GM12878 (cell line): ENCODE data around the gene NPRL2. TPM values are rescaled to one million over a fixed set of nuclear protein-coding genes. Genes with fewer than 3 reads are reported as not detected.

Experiments used
- ATAC-seq: fragments of 200-7000 bp; cut with Tn5 transposase; 3 replicates; pipeline ENCODE4 v1.9.1; 2020; ENCODE audit warnings: mild to moderate bottlenecking, moderate library complexity
- BruUV-seq: library from RNA; stranded (reverse); fragments of 400-500 nt; replicated peaks from 2 replicates; lab custom pipeline; 2021; lab: Mats Ljungman, UMichigan
- CTCF ChIA-PET: fragments of 300-600 bp; sonication (Branson Sonifier 250); formaldehyde crosslinking; extraction: SDS; loops from one replicate; lab custom pipeline; 2021; ENCODE audit warnings: inconsistent platforms; lab: Yijun Ruan, JAX
- POLR2A ChIA-PET: fragments of 350-600 bp; formaldehyde crosslinking; extraction: SDS; loops from one replicate; lab custom pipeline; 2021; ENCODE audit warnings: inconsistent platforms; lab: Charles Lee
- RAD21 ChIA-PET: fragments of 300-600 bp; sonication (Branson Sonifier 250); formaldehyde crosslinking; loops from one replicate; lab custom pipeline; 2023; ENCODE audit warnings: antibody characterized with exemption; ENCODE audit not compliant: unreplicated experiment; lab: Charles Lee
- SMC1A ChIA-PET: fragments of 300-600 bp; sonication (Branson Sonifier 250); formaldehyde crosslinking; loops from one replicate; lab custom pipeline; 2023; ENCODE audit not compliant: unreplicated experiment, uncharacterized antibody; lab: Charles Lee
- DNase-seq: peaks from one replicate; pipeline ENCODE4 v3.0.0-alpha.2; 2011; ENCODE audit warnings: low read depth, low spot score
- FAIRE-seq: peaks from 3 replicates; lab custom pipeline; 2011; peaks lifted over from hg19 to GRCh38; lab: Jason Lieb, UNC
- H2AFZ ChIP-seq: 2 replicates; pipeline ENCODE4 v1.6.0; 2011; ENCODE audit warnings: low read depth, low read length, control low read depth; ENCODE audit not compliant: control insufficient read depth
- H3K27ac ChIP-seq: 2 replicates; pipeline ENCODE4 v1.5.1; 2011; ENCODE audit warnings: control low read depth; ENCODE audit not compliant: control insufficient read depth, insufficient read depth
- H3K27me3 ChIP-seq, 2 experiments: replicated peaks in 1 of 2; 2 replicates each; pipeline versions ENCODE4 v1.6.0 to v1.6.1; 2011; ENCODE audit warnings: low read length in 1 of 2; ENCODE audit not compliant: control insufficient read depth in 2 of 2, insufficient read depth in 2 of 2
- H3K36me3 ChIP-seq, 2 experiments: 2 replicates each; pipeline ENCODE4 v1.5.1; 2011; ENCODE audit warnings: low read length in 1 of 2; ENCODE audit not compliant: control insufficient read depth in 2 of 2, insufficient read depth in 2 of 2
- H3K4me1 ChIP-seq: 2 replicates; pipeline ENCODE4 v1.6.1; 2011; ENCODE audit warnings: mild to moderate bottlenecking, low read length, moderate library complexity, mixed read lengths; ENCODE audit not compliant: control insufficient read depth, insufficient read depth
- H3K4me2 ChIP-seq: 2 replicates; pipeline ENCODE4 v1.6.0; 2011; ENCODE audit warnings: control low read depth; ENCODE audit not compliant: control insufficient read depth, insufficient read depth
- H3K4me3 ChIP-seq: fragments of 200-600 bp; sonication (generic); 2 replicates; pipeline ENCODE4 v1.5.1; 2016
- H3K79me2 ChIP-seq: 2 replicates; pipeline ENCODE4 v1.6.0; 2011; ENCODE audit warnings: low read length; ENCODE audit not compliant: control insufficient read depth, insufficient read depth
- H3K9ac ChIP-seq: 2 replicates; pipeline ENCODE4 v1.8.0; 2011; ENCODE audit warnings: low read length, control low read depth, mixed read lengths; ENCODE audit not compliant: control insufficient read depth, insufficient read depth
- H3K9me3 ChIP-seq: replicated peaks from 3 replicates; pipeline ENCODE4 v1.5.1; 2011; ENCODE audit warnings: mild to moderate bottlenecking, low read length; ENCODE audit not compliant: control insufficient read depth, insufficient read depth
- H4K20me1 ChIP-seq: 2 replicates; pipeline ENCODE4 v1.6.0; 2011; ENCODE audit not compliant: control insufficient read depth, insufficient read depth
- BACH1 ChIP-seq: fragments of 450-650 bp; IDR thresholded peaks from 2 replicates; pipeline ENCODE4 v1.6.1; 2017; ENCODE audit warnings: mild to moderate bottlenecking, borderline replicate concordance
- BRCA1 ChIP-seq: IDR thresholded peaks from 2 replicates; pipeline ENCODE4 v1.6.1; 2011; ENCODE audit warnings: low read depth, low read length, improper control_type of control experiment
- CBX3 ChIP-seq: fragments of 200-600 bp; sonication (generic); IDR thresholded peaks from 2 replicates; pipeline ENCODE4 v1.6.1; 2016; ENCODE audit warnings: low read depth, borderline replicate concordance
- EGR1 ChIP-seq, 2 experiments: IDR thresholded peaks; 1 replicate in 1 of 2; 2 replicates in 1 of 2; pipeline ENCODE4 v1.6.1; 2011 to 2012; ENCODE audit warnings: low read depth in 2 of 2, low read length in 2 of 2, borderline replicate concordance in 1 of 2, mild to moderate bottlenecking in 1 of 2, moderate library complexity in 1 of 2
- EZH2 ChIP-seq: IDR thresholded peaks from 2 replicates; pipeline ENCODE4 v1.6.1; 2012; ENCODE audit warnings: low read depth, mild to moderate bottlenecking, control low read depth, inconsistent platforms, low read length, borderline replicate concordance; ENCODE audit not compliant: control insufficient read depth
- HDAC6 ChIP-seq: fragments of 200-600 bp; sonication (generic); IDR thresholded peaks from one replicate; pipeline ENCODE4 v1.8.0; 2017; ENCODE audit warnings: antibody characterized with exemption; ENCODE audit not compliant: unreplicated experiment
- IKZF1 ChIP-seq: fragments of 450-650 bp; conservative IDR thresholded peaks from 2 replicates; pipeline ENCODE4 v1.6.1; 2017; ENCODE audit warnings: antibody characterized with exemption, mild to moderate bottlenecking
- KDM1A ChIP-seq: fragments of 200-600 bp; sonication (generic); IDR thresholded peaks from 2 replicates; pipeline ENCODE4 v1.6.1; 2016; ENCODE audit warnings: borderline replicate concordance
- NFIC ChIP-seq: IDR thresholded peaks from 2 replicates; pipeline ENCODE4 v1.6.1; 2012; ENCODE audit warnings: low read depth, mild to moderate bottlenecking, inconsistent platforms, low read length, moderate library complexity
- NKRF ChIP-seq: fragments of 450-650 bp; conservative IDR thresholded peaks from 2 replicates; pipeline ENCODE4 v1.6.1; 2017; ENCODE audit warnings: mild to moderate bottlenecking, moderate library complexity
- NR2F1 ChIP-seq: fragments of 450-650 bp; conservative IDR thresholded peaks from 2 replicates; pipeline ENCODE4 v1.6.1; 2017; ENCODE audit warnings: mild to moderate bottlenecking
- SP1 ChIP-seq: IDR thresholded peaks from one replicate; pipeline ENCODE4 v1.6.1; 2011; ENCODE audit warnings: low read depth, low read length
- STAT3 ChIP-seq: IDR thresholded peaks from 2 replicates; pipeline ENCODE4 v1.6.1; 2011; ENCODE audit warnings: low read depth, low read length, improper control_type of control experiment
- TARDBP ChIP-seq: IDR thresholded peaks from 2 replicates; pipeline ENCODE4 v1.6.1; 2016; ENCODE audit warnings: borderline replicate concordance
- TCF12 ChIP-seq: IDR thresholded peaks from 2 replicates; pipeline ENCODE4 v1.6.1; 2011; ENCODE audit warnings: low read depth, mild to moderate bottlenecking, low read length
- ZNF217 ChIP-seq: fragments of 450-650 bp; IDR thresholded peaks from 2 replicates; pipeline ENCODE4 v1.6.1; 2017; ENCODE audit warnings: antibody characterized with exemption, mild to moderate bottlenecking
- ZZZ3 ChIP-seq: IDR thresholded peaks from 2 replicates; pipeline ENCODE4 v1.6.1; 2011; ENCODE audit warnings: low read depth; ENCODE audit not compliant: control insufficient read depth, insufficient read length
- WGBS: methylation state at CpG from one replicate; pipeline ENCODE4 v1.1.6; 2016; ENCODE audit warnings: low lambda C conversion rate; ENCODE audit not compliant: insufficient replicate concordance, insufficient coverage; ENCODE audit errors: missing lambda C conversion rate; 5-methylcytosine and 5-hydroxymethylcytosine counted together
- in situ Hi-C: fragments of 300-500 bp; cut with MboI; formaldehyde crosslinking; loops from 9 replicates; pipeline ENCODE4 v1.14.3; 2018; ENCODE audit warnings: mixed read lengths
- intact Hi-C: fragments of 100-400 bp; cut with micrococcal nuclease; formaldehyde crosslinking; loops from one replicate; pipeline ENCODE4 v1.14.2; 2022; ENCODE audit not compliant: unreplicated experiment
- polyA plus RNA-seq, 11 experiments: library from polyadenylated mRNA; depleted of rRNA in 4 of 11; unstranded in 6 of 11; stranded (reverse) in 5 of 11; fragments of >200 nt; fragmentation: Nextera tagmentation in 4 of 11; fragmentation: Illumina TruSeq in 1 of 11; extraction: Ambion mirVana in 4 of 11; extraction: Trizol in 1 of 11; gene quantifications; 1 replicate in 1 of 11; 2 replicates in 10 of 11; pipeline versions ENCODE4 v1.2.1 to v1.2.3, GENCODE V29; 2011 to 2016; ENCODE audit warnings: inconsistent platforms in 2 of 11, missing spikeins in 2 of 11, low read depth in 1 of 11
- total RNA-seq, 4 experiments: library from RNA; depleted of rRNA in 3 of 4; stranded (reverse); fragments of >200 nt in 3 of 4; fragmentation: Illumina TruSeq in 1 of 4; extraction: Trizol in 1 of 4; gene quantifications; 2 replicates each; pipeline versions ENCODE4 v1.2.1 to v1.2.3, GENCODE V29; 2013 to 2021
- TF ChIP-seq, protein P1 (sequence below): fragments of 450-650 bp; IDR thresholded peaks from 2 replicates; pipeline ENCODE4 v1.6.1; 2014; ENCODE audit warnings: mild to moderate bottlenecking

Gene NPRL2
- total and polyA plus RNA-seq, 10 of the 15 experiments (the other 5 are each of a cell fraction or from before 2014, with no cell fraction given): 17.8 to 54.2 (median 32.9) TPM

- TF ChIP-seq NR2F1 (no peak), NKRF (no peak), ZNF217 (no peak)
- TF ChIP-seq, protein P1, sequence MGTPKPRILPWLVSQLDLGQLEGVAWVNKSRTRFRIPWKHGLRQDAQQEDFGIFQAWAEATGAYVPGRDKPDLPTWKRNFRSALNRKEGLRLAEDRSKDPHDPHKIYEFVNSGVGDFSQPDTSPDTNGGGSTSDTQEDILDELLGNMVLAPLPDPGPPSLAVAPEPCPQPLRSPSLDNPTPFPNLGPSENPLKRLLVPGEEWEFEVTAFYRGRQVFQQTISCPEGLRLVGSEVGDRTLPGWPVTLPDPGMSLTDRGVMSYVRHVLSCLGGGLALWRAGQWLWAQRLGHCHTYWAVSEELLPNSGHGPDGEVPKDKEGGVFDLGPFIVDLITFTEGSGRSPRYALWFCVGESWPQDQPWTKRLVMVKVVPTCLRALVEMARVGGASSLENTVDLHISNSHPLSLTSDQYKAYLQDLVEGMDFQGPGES: no peak
Measured at GRCh38 chr3:50319894-50320625, 30.5 kb downstream of the NPRL2 start (continued).

DNA sequence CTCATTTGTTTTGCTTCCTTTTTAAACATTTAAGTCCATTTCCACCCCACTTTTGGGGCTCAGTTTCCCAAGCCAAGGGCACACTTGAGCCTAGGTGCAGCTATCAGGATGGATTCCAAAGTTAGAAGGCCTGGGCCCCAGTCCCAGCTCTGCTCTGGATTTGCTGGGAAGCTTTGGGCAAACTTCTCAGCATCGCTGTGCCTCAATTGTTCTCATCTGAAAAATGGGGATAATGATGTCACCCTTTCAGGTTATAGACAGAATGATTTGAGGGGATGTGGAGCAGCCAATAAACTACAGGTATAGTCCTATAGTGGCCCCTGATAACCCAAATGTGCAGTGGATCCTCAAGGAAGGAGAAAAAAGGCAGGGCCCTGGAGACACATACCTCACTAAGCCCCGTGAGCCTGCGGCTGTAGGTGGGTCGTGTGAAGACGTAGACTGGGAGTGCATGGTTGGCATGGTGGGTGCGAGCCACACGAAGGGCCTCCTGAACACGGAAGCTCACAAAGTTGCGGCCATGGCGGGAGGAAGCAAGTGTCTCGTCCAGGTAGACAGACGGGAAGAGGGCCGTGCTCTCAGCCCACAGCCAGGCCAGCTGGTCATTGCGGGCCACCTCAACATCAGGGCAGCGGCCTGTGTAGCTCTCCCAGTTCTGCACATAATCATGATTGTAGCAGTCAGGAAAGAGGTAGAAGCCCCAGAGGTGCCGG is 31.2 kb downstream of the NPRL2 start:
- no TSS peak for BruUV-seq
- DNase-seq (no peak), FAIRE-seq (no peak), ATAC-seq (no peak)
- ChIA-PET SMC1A (interaction anchor here (1.5 to 1.8 kb wide), 2 partner anchors 17 to 20 kb away, joined by 4 read pairs; partner anchors contain the start of genes HYAL3 and NAA80), CTCF (interaction anchor here (0.7 to 1.8 kb wide), 6 partner anchors 9 to 98 kb away, joined by 3 to 8 read pairs (median 4); partner anchors contain the start of genes HYAL3, NAA80 and TUSC2), POLR2A (interaction anchor here (0.6 to 1.9 kb wide), 4 partner anchors 12 to 27 kb away, joined by 3 to 7 read pairs (median 4); partner anchors contain the start of gene IFRD2), RAD21 (no interaction called here)
- Histone ChIP-seq H3K9me3 (no peaks in the 10 kb centered on the region), H3K4me1 (peaks cover 23% of the 10 kb centered on the region), H3K4me2 (no peak overlapping the region), H3K27me3 (no peaks in the 10 kb centered on the region), H2AFZ (no peak overlapping the region), H3K79me2 (peaks cover 5% of the 10 kb centered on the region), H3K36me3 (peaks cover 0 to 2% of the 10 kb centered on the region in 2 experiments; a peak in 2 of 4 replicates), H3K27ac (no peak overlapping the region), H4K20me1 (no peaks in the 10 kb centered on the region), H3K9ac (no peak overlapping the region), H3K4me3 (no peak overlapping the region)
- intact Hi-C loops: no loop called here
- 87% methylated on average over 16 of the region's 16 CpGs for WGBS
- in situ Hi-C loops: no loop called here
- TF ChIP-seq EZH2: no peak
- TF ChIP-seq TARDBP: no peak
- no peak for TF ChIP-seq IKZF1
- no peak for TF ChIP-seq BACH1
- TF ChIP-seq HDAC6: no peak
- no peak for TF ChIP-seq TCF12
- no peak for TF ChIP-seq NFIC
- no peak for TF ChIP-seq ZZZ3
- TF ChIP-seq BRCA1: no peak
- TF ChIP-seq EGR1 (IDR thresholded peaks at IDR 0.05; ENCODE audit: borderline replicate concordance in 1 of 2, low read depth in 2 of 2, low read length in 2 of 2): no peak
- TF ChIP-seq KDM1A: no peak
- no peak for TF ChIP-seq CBX3
- no peak for TF ChIP-seq SP1
- no peak for TF ChIP-seq STAT3
